Caco-2 (cell line): ENCODE measurements around the gene TMEM267. TPM values are rescaled to one million over a fixed set of nuclear protein-coding genes. Genes with fewer than 3 reads are reported as not detected.

Source experiments
- BruUV-seq: library from RNA; stranded (reverse); fragments of 400-500 nt; replicated peaks from 2 replicates; lab custom pipeline; 2021; lab: Mats Ljungman, UMichigan
- CTCF ChIA-PET: fragments of 300-600 bp; sonication (Branson Sonifier 250); formaldehyde crosslinking; loops from one replicate; lab custom pipeline; 2022; ENCODE audit warnings: antibody characterized with exemption; lab: Charles Lee
- POLR2A ChIA-PET: fragments of 300-600 bp; sonication (Branson Sonifier 250); formaldehyde crosslinking; loops from one replicate; lab custom pipeline; 2022; ENCODE audit warnings: antibody characterized with exemption; lab: Charles Lee
- DNase-seq, 2 experiments: peaks; one replicate each; pipeline versions ENCODE4 v3.0.0 to v3.0.0-alpha.2; 2020 to 2022
- H3K27me3 ChIP-seq: replicated peaks from 2 replicates; pipeline ENCODE4 v1.6.0; 2011; ENCODE audit warnings: low read length; ENCODE audit not compliant: control insufficient read depth, insufficient read depth
- H3K36me3 ChIP-seq: 2 replicates; pipeline ENCODE4 v1.5.1; 2011; ENCODE audit warnings: low read length; ENCODE audit not compliant: control insufficient read depth, insufficient read depth
- H3K4me1 ChIP-seq: fragments of 250-450 bp; sonication (Bioruptor Pico); 2 replicates; pipeline ENCODE4 v1.5.1; 2020; ENCODE audit warnings: mild to moderate bottlenecking
- H3K4me3 ChIP-seq: 2 replicates; pipeline ENCODE4 v1.5.1; 2011; ENCODE audit warnings: low read depth, mild to moderate bottlenecking, control low read depth, low read length
- H3K9me3 ChIP-seq: fragments of 250-450 bp; sonication (Bioruptor Pico); 2 replicates; pipeline ENCODE4 v1.5.1; 2020; ENCODE audit warnings: mild to moderate bottlenecking, moderate library complexity
- H3K27ac Mint-ChIP-seq: one replicate; pipeline ENCODE4 v1.8.0; 2022; ENCODE audit warnings: mixed read lengths; ENCODE audit not compliant: unreplicated experiment
- H3K27me3 Mint-ChIP-seq: one replicate; pipeline ENCODE4 v1.8.0; 2022; ENCODE audit warnings: mixed read lengths; ENCODE audit not compliant: insufficient read depth, unreplicated experiment
- H3K36me3 Mint-ChIP-seq: one replicate; pipeline ENCODE4 v1.8.0; 2022; ENCODE audit warnings: mild to moderate bottlenecking, mixed read lengths; ENCODE audit not compliant: insufficient read depth, unreplicated experiment
- H3K4me1 Mint-ChIP-seq: one replicate; pipeline ENCODE4 v1.8.0; 2022; ENCODE audit warnings: low read depth, mixed read lengths; ENCODE audit not compliant: unreplicated experiment
- H3K4me3 Mint-ChIP-seq: one replicate; pipeline ENCODE4 v1.8.0; 2022; ENCODE audit warnings: mild to moderate bottlenecking, moderate library complexity, mixed read lengths; ENCODE audit not compliant: unreplicated experiment
- H3K9me3 Mint-ChIP-seq: one replicate; pipeline ENCODE4 v1.8.0; 2022; ENCODE audit warnings: mixed read lengths; ENCODE audit not compliant: unreplicated experiment
- intact Hi-C: fragments of 100-400 bp; cut with micrococcal nuclease; formaldehyde crosslinking; loops from one replicate; pipeline ENCODE4 v1.10.0; 2022; ENCODE audit not compliant: unreplicated experiment
- total RNA-seq: library from RNA; stranded (reverse); gene quantifications from 2 replicates; pipeline ENCODE4 v1.2.3, GENCODE V29; 2022
- TF ChIP-seq, protein P1 (sequence below), 2 experiments: fragments of 200-600 bp in 1 of 2; IDR thresholded peaks; 1 replicate in 1 of 2; 2 replicates in 1 of 2; pipeline versions ENCODE4 v1.5.1 to v1.8.0; 2011 to 2022; ENCODE audit warnings: antibody characterized with exemption in 1 of 2, control low read depth in 1 of 2, inconsistent platforms in 1 of 2, low read depth in 1 of 2, low read length in 1 of 2, mild to moderate bottlenecking in 1 of 2, moderate library complexity in 1 of 2; ENCODE audit not compliant: insufficient read depth in 1 of 2, severe bottlenecking in 1 of 2, unreplicated experiment in 1 of 2

TMEM267 gene
- total RNA-seq, 1 experiment from 2014 or later, result 15.5 TPM

- no TSS peak for BruUV-seq
- H3K4me3 Mint-ChIP-seq, result no peak overlapping the region
- H3K36me3 Mint-ChIP-seq, result no peaks in the 10 kb centered on the region
- Histone ChIP-seq H3K36me3 (no peaks in the 10 kb centered on the region), H3K27me3 (no peaks in the 10 kb centered on the region), H3K4me3 (no peak overlapping the region), H3K9me3 (no peaks in the 10 kb centered on the region), H3K4me1 (0 out of 2 replicates have a peak, but pooled peaks cover 2% of the 10 kb centered on the region)
- no peaks in the 10 kb centered on the region for H3K9me3 Mint-ChIP-seq
- POLR2A ChIA-PET, result no interaction called here
- peaks cover 6% of the 10 kb centered on the region for H3K4me1 Mint-ChIP-seq
- TF ChIP-seq, protein P1, sequence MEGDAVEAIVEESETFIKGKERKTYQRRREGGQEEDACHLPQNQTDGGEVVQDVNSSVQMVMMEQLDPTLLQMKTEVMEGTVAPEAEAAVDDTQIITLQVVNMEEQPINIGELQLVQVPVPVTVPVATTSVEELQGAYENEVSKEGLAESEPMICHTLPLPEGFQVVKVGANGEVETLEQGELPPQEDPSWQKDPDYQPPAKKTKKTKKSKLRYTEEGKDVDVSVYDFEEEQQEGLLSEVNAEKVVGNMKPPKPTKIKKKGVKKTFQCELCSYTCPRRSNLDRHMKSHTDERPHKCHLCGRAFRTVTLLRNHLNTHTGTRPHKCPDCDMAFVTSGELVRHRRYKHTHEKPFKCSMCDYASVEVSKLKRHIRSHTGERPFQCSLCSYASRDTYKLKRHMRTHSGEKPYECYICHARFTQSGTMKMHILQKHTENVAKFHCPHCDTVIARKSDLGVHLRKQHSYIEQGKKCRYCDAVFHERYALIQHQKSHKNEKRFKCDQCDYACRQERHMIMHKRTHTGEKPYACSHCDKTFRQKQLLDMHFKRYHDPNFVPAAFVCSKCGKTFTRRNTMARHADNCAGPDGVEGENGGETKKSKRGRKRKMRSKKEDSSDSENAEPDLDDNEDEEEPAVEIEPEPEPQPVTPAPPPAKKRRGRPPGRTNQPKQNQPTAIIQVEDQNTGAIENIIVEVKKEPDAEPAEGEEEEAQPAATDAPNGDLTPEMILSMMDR (IDR thresholded peaks at IDR 0.05; ENCODE audit: insufficient read depth in 1 of 2, low read depth in 1 of 2, low read length in 1 of 2, severe bottlenecking in 1 of 2, unreplicated experiment in 1 of 2), result no peak
- no peak overlapping the region for H3K27ac Mint-ChIP-seq
- no peaks in the 10 kb centered on the region for H3K27me3 Mint-ChIP-seq
- CTCF ChIA-PET, result interaction anchor here (1.6 kb wide), 1 partner anchor 72 kb away, joined by 7 read pairs; the partner anchor contains the start of gene TMEM267
- intact Hi-C loops, result no loop called here
- no peak for DNase-seq
Observed at GRCh38 chr5:43412644-43413043, 71.0 kb downstream of the TMEM267 start.

GRCh38 chr5:43412156-43412555 lies 71.5 kb downstream of the TMEM267 start, which contains the start of gene CCL28:
TSS of gene CCL28 (minus strand) at chr5:43412391. CDS start at chr5:43412316, 75 bp downstream.
- Mint-ChIP-seq H3K27me3 (no peaks in the 10 kb centered on the region), H3K9me3 (no peaks in the 10 kb centered on the region), H3K27ac (no peak within 1 kb of the TSS), H3K36me3 (no peaks in the 10 kb centered on the region), H3K4me3 (no peak within 1 kb of the TSS), H3K4me1 (peaks cover 6% of the 10 kb centered on the region)
- intact Hi-C loops, result no loop called here
- no peak within 1 kb of the TSS for H3K4me3 ChIP-seq
- POLR2A ChIA-PET, result no interaction called here
- H3K4me1 ChIP-seq, result 0 out of 2 replicates have a peak, but pooled peaks cover 2% of the 10 kb centered on the region
- no peaks in the 10 kb centered on the region for H3K9me3 ChIP-seq
- no peak for DNase-seq
- no peaks in the 10 kb centered on the region for H3K36me3 ChIP-seq
- no peaks in the 10 kb centered on the region for H3K27me3 ChIP-seq
- BruUV-seq, result no TSS peak
- CTCF ChIA-PET, result interaction anchor here (1.6 kb wide), 1 partner anchor 72 kb away, joined by 7 read pairs; the partner anchor contains the start of gene TMEM267
- TF ChIP-seq, protein P1 (IDR thresholded peaks at IDR 0.05; ENCODE audit: insufficient read depth in 1 of 2, low read depth in 1 of 2, low read length in 1 of 2, severe bottlenecking in 1 of 2, unreplicated experiment in 1 of 2), result no peak

DNA sequence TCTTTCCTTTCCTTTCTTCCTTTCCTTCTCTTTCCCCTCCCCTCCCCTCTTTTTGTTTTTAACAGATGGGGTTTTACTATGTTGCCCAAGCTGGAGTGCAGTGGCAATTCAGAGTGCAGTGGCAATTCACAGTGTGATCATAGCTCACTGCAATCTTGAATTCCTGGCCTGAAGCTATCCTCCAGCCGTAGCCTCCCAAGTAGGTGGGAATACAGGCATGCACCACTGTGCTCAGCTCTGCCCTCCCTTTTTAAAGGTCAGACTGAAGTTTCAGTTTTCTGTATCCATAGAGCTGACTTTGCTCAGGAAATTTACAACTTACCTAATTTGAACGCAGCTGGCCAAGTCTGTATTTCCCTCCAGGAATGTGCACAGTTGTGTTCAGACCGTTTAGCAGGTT lies 72.2 kb downstream of the TMEM267 start:
- H3K36me3 Mint-ChIP-seq, result no peaks in the 10 kb centered on the region
- DNase-seq, result no peak
- no peak overlapping the region for H3K4me3 Mint-ChIP-seq
- no peaks in the 10 kb centered on the region for H3K9me3 ChIP-seq
- H3K9me3 Mint-ChIP-seq, result no peaks in the 10 kb centered on the region
- CTCF ChIA-PET, result interaction anchor here (1.6 kb wide), 1 partner anchor 73 kb away, joined by 7 read pairs; the partner anchor contains the start of gene TMEM267
- H3K27me3 Mint-ChIP-seq, result no peaks in the 10 kb centered on the region
- H3K27ac Mint-ChIP-seq, result no peak overlapping the region
- H3K4me1 ChIP-seq, result no peaks in the 10 kb centered on the region
- peaks cover 6% of the 10 kb centered on the region for H3K4me1 Mint-ChIP-seq
- no peaks in the 10 kb centered on the region for H3K27me3 ChIP-seq
- BruUV-seq, result no TSS peak
- TF ChIP-seq, protein P1 (IDR thresholded peaks at IDR 0.05; ENCODE audit: insufficient read depth in 1 of 2, low read depth in 1 of 2, low read length in 1 of 2, severe bottlenecking in 1 of 2, unreplicated experiment in 1 of 2), result no peak
- POLR2A ChIA-PET, result interaction anchor here (0.7 kb wide), 1 partner anchor 14 kb away, joined by 5 read pairs; no protein-coding TSS in a partner anchor
- H3K36me3 ChIP-seq, result no peaks in the 10 kb centered on the region
- intact Hi-C loops, result no loop called here
- H3K4me3 ChIP-seq, result no peak overlapping the region
